ENCODE data around the gene DCST1.

DNA sequence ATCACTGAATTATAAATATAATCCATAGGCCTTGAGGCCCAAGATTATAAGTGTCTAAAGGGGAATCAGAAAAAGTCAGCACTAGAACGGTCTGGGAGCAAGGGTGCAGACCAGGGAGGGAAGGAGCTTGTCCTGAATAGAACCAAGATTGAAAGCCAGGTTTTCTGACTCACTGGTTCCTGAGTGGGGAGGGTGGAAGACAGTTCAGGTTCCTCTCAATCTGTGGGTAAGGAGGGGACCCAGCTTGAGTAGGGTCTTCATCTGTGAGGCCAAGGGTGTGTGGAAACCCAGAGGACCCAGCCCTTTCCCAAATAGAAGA is 39.4 kb upstream of the DCST1 start:
- TF ChIP-seq CTCF (conservative IDR thresholded peaks at IDR 0.05; ENCODE audit: low read depth, low read length) (no peak), EZH2 (IDR thresholded peaks at IDR 0.05; ENCODE audit: borderline replicate concordance, low read depth, low read length, poor library complexity, severe bottlenecking) (no peak)
